Left lung (tissue), 10 donors: Measurements from ENCODE around the gene FGF12. TPM values are rescaled to one million over a fixed set of nuclear protein-coding genes. Genes with fewer than 3 reads are reported as not detected.

Source experiments
- ATAC-seq: fragments of 200-7000 bp; cut with Tn5 transposase; one replicate; pipeline ENCODE4 v1.9.1; 2020; ENCODE audit warnings: moderate library complexity
- DNase-seq, 4 donors: peaks; one replicate each; pipeline ENCODE4 v3.0.0-alpha.2; 2013 to 2020
- H3K27ac ChIP-seq, 2 donors: fragments of 200-600 bp; sonication (generic) in 1 of 2; one replicate each; pipeline versions ENCODE4 v1.5.0 to v1.8.0; 2020 to 2021
- H3K27me3 ChIP-seq, 2 donors: fragments of 200-600 bp; sonication (generic) in 1 of 2; one replicate each; pipeline versions ENCODE4 v1.5.0 to v1.8.0; 2020 to 2021
- H3K36me3 ChIP-seq, 2 donors: fragments of 200-600 bp; sonication (generic) in 1 of 2; one replicate each; pipeline versions ENCODE4 v1.5.0 to v1.8.0; 2020 to 2021
- H3K4me1 ChIP-seq, 2 donors: fragments of 200-600 bp; one replicate each; pipeline ENCODE4 v1.8.0; 2021
- H3K4me3 ChIP-seq, 2 donors: fragments of 200-600 bp; sonication (generic) in 1 of 2; one replicate each; pipeline versions ENCODE4 v1.5.0 to v1.8.0; 2020 to 2021; ENCODE audit warnings: mild to moderate bottlenecking in 1 of 2
- H3K9me3 ChIP-seq, 2 donors: fragments of 200-600 bp; sonication (generic) in 1 of 2; one replicate each; pipeline versions ENCODE4 v1.5.0 to v1.8.0; 2020 to 2021
- intact Hi-C, 2 donors: fragments of 100-400 bp; cut with DNase I; formaldehyde crosslinking; loops; one replicate each; pipeline versions ENCODE4 v1.11.2 to v1.14.2; 2022
- polyA plus RNA-seq, 6 donors: library from polyadenylated mRNA; unstranded; fragments of 120-200 nt; gene quantifications; one replicate each; pipeline ENCODE4 v1.2.1, GENCODE V29; 2013; ENCODE audit not compliant: insufficient read length in 6 of 6
- total RNA-seq, 2 donors: library from RNA; stranded (reverse); fragmentation: NEBNext Ultra II Directional; extraction: Animal tissue kit (Norgen Biotek cat#: 25700); gene quantifications; one replicate each; pipeline ENCODE4 v1.2.1, GENCODE V29; 2021
- TF ChIP-seq, protein P1 (sequence below), 2 donors: fragments of 200-600 bp; sonication (generic) in 1 of 2; IDR thresholded peaks; one replicate each; pipeline versions ENCODE4 v1.5.0 to v1.8.0; 2021; ENCODE audit warnings: antibody characterized with exemption in 2 of 2
- donor health status: DM: no; HTN: yes; CAD: no.
- donor health status: DM: no; HTN: no; CAD: no.

The FGF12 gene
- total and polyA plus RNA-seq, 8 donors, result 1.0 to 10.2 (median 4.7) TPM

DNA sequence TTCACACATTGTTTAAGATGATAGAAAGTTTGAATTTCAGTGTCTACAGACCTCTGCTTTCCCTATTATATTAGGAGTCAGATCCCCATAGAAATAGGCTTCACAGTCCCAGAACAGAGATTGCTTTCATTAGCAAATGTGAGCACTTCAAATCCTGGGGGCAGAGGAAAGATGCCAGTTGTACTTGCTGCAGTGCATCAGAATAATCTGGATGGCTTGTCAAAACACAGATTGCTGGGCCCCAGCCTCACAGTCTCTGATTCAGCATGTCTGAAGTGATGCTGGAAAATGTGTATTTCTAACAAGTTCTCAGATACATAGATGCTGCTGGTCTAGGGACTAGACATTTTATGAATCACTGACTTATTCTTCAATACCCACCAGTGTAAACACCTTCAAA is 375.2 kb downstream of the FGF12 start:
- Histone ChIP-seq H3K27me3 (no peaks in the 10 kb centered on the region), H3K4me1 (no peaks in the 10 kb centered on the region), H3K9me3 (no peaks in the 10 kb centered on the region), H3K27ac (no peak overlapping the region), H3K36me3 (no peaks in the 10 kb centered on the region), H3K4me3 (no peak overlapping the region)
- ATAC-seq, result no peak
- intact Hi-C loops, result no loop called here
- DNase-seq, result no peak
- TF ChIP-seq, protein P1, sequence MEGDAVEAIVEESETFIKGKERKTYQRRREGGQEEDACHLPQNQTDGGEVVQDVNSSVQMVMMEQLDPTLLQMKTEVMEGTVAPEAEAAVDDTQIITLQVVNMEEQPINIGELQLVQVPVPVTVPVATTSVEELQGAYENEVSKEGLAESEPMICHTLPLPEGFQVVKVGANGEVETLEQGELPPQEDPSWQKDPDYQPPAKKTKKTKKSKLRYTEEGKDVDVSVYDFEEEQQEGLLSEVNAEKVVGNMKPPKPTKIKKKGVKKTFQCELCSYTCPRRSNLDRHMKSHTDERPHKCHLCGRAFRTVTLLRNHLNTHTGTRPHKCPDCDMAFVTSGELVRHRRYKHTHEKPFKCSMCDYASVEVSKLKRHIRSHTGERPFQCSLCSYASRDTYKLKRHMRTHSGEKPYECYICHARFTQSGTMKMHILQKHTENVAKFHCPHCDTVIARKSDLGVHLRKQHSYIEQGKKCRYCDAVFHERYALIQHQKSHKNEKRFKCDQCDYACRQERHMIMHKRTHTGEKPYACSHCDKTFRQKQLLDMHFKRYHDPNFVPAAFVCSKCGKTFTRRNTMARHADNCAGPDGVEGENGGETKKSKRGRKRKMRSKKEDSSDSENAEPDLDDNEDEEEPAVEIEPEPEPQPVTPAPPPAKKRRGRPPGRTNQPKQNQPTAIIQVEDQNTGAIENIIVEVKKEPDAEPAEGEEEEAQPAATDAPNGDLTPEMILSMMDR (IDR thresholded peaks at IDR 0.05), result no peak

GRCh38 chr3:192351441-192351840 is 375.9 kb downstream of the FGF12 start:
- ATAC-seq (no peak), DNase-seq (peak in 2 of 4 donors; percentile 2 to 6)
- Histone ChIP-seq H3K4me3 (no peak overlapping the region), H3K27ac (no peak overlapping the region), H3K9me3 (no peaks in the 10 kb centered on the region), H3K36me3 (no peaks in the 10 kb centered on the region), H3K4me1 (no peaks in the 10 kb centered on the region), H3K27me3 (no peaks in the 10 kb centered on the region)
- intact Hi-C loops, result no loop called here
- TF ChIP-seq, protein P1 (IDR thresholded peaks at IDR 0.05), result no peak

GRCh38 chr3:192340031-192340430 is 387.3 kb downstream of the FGF12 start:
- DNase-seq (no peak), ATAC-seq (no peak)
- no peaks in the 10 kb centered on the region for H3K27me3 ChIP-seq
- TF ChIP-seq, protein P1 (IDR thresholded peaks at IDR 0.05), result no peak
- H3K9me3 ChIP-seq, result no peaks in the 10 kb centered on the region
- no peaks in the 10 kb centered on the region for H3K36me3 ChIP-seq
- no peak overlapping the region for H3K27ac ChIP-seq
- no peaks in the 10 kb centered on the region for H3K4me1 ChIP-seq
- intact Hi-C loops, result no loop called here
- no peak overlapping the region for H3K4me3 ChIP-seq

DNA sequence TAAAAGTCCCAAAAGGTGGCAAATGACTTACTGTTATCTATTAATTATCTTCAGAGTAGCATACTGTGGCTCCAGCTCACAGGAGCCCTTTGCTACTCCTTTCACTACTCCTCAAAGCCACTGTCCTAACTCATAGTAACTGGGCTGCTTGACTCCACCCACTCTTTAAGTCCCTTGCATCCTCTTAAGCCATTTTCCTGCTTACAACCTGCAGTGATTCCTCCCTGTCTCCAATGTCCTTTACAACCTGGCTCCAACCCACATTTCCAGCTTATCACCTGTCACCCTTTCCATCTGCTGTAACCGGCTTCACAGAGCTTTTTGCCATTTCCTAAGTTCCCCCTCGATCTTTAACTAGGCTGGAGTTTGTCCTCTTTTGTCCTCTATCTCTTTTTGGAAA is 388.1 kb downstream of the FGF12 start:
- intact Hi-C loops, result no loop called here
- ATAC-seq, result no peak
- TF ChIP-seq, protein P1 (IDR thresholded peaks at IDR 0.05), result no peak
- Histone ChIP-seq H3K4me3 (no peak overlapping the region), H3K27me3 (no peaks in the 10 kb centered on the region), H3K36me3 (no peaks in the 10 kb centered on the region), H3K27ac (no peak overlapping the region), H3K9me3 (no peaks in the 10 kb centered on the region), H3K4me1 (no peaks in the 10 kb centered on the region)
- no peak for DNase-seq

DNA sequence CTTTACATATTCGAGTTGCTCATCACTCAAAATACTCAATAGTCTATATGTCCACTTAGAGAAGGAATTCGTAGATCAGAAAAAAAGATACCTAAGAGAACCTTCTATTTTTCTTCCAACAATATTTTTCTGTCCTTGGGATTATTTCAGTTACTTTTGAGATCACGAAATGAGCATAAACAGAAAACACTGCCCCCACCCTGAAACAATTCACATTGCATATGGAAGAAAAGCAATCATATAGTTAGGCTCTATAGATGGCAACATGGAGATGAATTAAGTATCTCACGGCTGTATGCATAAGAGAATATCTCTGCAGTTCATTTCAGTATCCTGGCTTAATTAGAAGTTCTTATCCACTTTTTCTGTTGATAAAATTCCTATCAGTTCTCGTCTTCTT is 391.1 kb downstream of the FGF12 start:
- no peaks in the 10 kb centered on the region for H3K9me3 ChIP-seq
- H3K27ac ChIP-seq, result no peak overlapping the region
- TF ChIP-seq, protein P1 (IDR thresholded peaks at IDR 0.05), result no peak
- DNase-seq (no peak), ATAC-seq (no peak)
- H3K27me3 ChIP-seq, result no peaks in the 10 kb centered on the region
- H3K4me3 ChIP-seq, result no peak overlapping the region
- intact Hi-C loops, result no loop called here
- H3K4me1 ChIP-seq, result no peaks in the 10 kb centered on the region
- no peaks in the 10 kb centered on the region for H3K36me3 ChIP-seq
